GM12864 (cell line): ENCODE measurements around the gene COASY.

Experiments
- DNase-seq: peaks from one replicate; pipeline ENCODE4 v3.0.0-alpha.2; 2011; ENCODE audit warnings: low read depth
- H3K4me3 ChIP-seq: 2 replicates; pipeline ENCODE4 v1.5.1; 2011; ENCODE audit warnings: mild to moderate bottlenecking, low read depth, low read length, control low read depth
- TF ChIP-seq, protein P1 (sequence below): IDR thresholded peaks from 2 replicates; pipeline ENCODE4 v1.5.1; 2011; ENCODE audit warnings: low read depth, mild to moderate bottlenecking, moderate library complexity, low read length, control low read depth, inconsistent platforms; ENCODE audit errors: missing control alignments

The COASY gene

GRCh38 chr17:42531455-42532354 lies 30.2 kb upstream of the COASY start:
- no peak for DNase-seq
- peak overlapping the region; percentile 45 for H3K4me3 ChIP-seq
- TF ChIP-seq, protein P1, sequence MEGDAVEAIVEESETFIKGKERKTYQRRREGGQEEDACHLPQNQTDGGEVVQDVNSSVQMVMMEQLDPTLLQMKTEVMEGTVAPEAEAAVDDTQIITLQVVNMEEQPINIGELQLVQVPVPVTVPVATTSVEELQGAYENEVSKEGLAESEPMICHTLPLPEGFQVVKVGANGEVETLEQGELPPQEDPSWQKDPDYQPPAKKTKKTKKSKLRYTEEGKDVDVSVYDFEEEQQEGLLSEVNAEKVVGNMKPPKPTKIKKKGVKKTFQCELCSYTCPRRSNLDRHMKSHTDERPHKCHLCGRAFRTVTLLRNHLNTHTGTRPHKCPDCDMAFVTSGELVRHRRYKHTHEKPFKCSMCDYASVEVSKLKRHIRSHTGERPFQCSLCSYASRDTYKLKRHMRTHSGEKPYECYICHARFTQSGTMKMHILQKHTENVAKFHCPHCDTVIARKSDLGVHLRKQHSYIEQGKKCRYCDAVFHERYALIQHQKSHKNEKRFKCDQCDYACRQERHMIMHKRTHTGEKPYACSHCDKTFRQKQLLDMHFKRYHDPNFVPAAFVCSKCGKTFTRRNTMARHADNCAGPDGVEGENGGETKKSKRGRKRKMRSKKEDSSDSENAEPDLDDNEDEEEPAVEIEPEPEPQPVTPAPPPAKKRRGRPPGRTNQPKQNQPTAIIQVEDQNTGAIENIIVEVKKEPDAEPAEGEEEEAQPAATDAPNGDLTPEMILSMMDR: peak; percentile 58

- no peak for DNase-seq
Measured at GRCh38 chr17:42535155-42536047, 26.5 kb upstream of the COASY start.

GRCh38 chr17:42536048-42536371 lies 25.9 kb upstream of the COASY start, which contains the start of gene NAGLU:
TSS of gene NAGLU (plus strand) at chr17:42536241. CDS start at chr17:42536273, 32 bp downstream.
- TF ChIP-seq, protein P1: no peak
- peak; percentile 70 for DNase-seq
- H3K4me3 ChIP-seq: peak within 1 kb of the TSS; percentile 60

More at GRCh38 chr17:42535155-42536047, 26.5 kb upstream of the COASY start:
- H3K4me3 ChIP-seq: peak overlapping the region; percentile 60
- TF ChIP-seq, protein P1: no peak

DNA sequence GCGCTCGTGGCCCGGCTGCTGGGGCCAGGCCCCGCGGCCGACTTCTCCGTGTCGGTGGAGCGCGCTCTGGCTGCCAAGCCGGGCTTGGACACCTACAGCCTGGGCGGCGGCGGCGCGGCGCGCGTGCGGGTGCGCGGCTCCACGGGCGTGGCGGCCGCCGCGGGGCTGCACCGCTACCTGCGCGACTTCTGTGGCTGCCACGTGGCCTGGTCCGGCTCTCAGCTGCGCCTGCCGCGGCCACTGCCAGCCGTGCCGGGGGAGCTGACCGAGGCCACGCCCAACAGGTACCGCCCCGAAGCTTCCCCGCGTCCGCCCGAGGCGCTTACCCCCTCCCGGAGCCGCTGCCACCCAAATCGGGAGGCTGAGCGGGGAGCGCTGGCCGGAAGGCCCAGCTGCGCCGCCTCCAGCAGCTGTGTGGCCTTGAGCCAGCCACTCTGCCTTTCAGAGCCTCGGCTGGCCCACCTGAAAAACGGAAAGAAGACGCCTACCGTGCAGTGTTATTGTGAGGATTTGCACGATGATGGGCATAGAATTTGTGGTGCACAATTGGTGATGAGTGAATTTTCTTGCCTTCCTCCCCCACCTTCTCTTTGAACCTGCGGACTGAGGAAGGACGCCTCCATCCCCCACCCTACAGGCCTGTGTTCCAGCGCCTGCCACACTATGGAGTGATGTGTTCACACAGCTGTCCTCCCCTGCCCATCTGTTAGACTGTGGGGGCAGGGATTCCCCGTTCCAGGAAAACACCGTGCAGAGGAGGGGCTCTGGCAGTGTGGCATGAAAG lies 25.4 kb upstream of the COASY start:
- peak overlapping the region; percentile 60 for H3K4me3 ChIP-seq
- TF ChIP-seq, protein P1: no peak
- no peak for DNase-seq

- no peak for DNase-seq
- peak overlapping the region; percentile 60 for H3K4me3 ChIP-seq
- TF ChIP-seq, protein P1: no peak
Measured at GRCh38 chr17:42537156-42537805, 24.7 kb upstream of the COASY start.

DNA sequence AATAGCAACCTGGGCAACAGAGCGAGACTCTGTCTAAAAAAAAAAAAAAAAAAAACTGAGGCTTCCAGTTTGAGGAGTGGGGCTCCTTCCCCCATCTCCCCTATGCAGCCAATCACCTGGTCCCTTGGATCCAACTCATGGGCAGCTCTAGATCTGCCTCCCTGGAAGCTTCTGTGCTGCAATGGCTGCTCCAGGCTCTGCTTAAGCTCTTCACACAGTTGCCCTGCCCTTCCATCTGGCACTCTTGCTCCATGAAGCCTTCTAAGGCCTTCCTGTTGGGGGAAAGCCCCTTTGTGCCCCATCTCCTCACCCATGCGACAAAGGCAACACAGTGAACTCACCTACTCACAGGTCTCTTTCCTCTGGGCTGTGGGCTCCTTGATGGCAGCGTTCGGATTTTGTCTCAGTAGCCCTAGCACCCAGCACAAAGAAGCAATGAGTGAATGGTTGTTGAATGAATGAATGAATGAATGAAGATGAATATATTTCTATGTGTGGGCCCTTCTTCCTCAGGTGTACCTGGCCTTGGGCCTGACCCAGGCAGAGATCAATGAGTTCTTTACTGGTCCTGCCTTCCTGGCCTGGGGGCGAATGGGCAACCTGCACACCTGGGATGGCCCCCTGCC lies 24.0 kb upstream of the COASY start:
- no peak overlapping the region for H3K4me3 ChIP-seq
- TF ChIP-seq, protein P1: no peak
- no peak for DNase-seq
